Measurements from ENCODE around the gene NEU3.
"Not testable (repeated sequence)": the region's sequence is repeated elsewhere in the genome, so short reads cannot be mapped to it uniquely, and the experiment has no call there.

Gene NEU3

GRCh38 chr11:74984070-74984469, 4.7 kb upstream of the NEU3 start:
- DNase-seq, result no peak

GRCh38 chr11:74984730-74985129, 4.0 kb upstream of the NEU3 start:
- DNase-seq, result no peak

- peak in 1 of 2 donors; percentile 7 for DNase-seq
Measured at GRCh38 chr11:74989260-74989638, 516 bp downstream of the NEU3 start.

- DNase-seq, result peak; percentile 85 to 87
Measured at GRCh38 chr11:74990150-74990549, 1.4 kb downstream of the NEU3 start.

GRCh38 chr11:74990941-74991340, 2.2 kb downstream of the NEU3 start:
- DNase-seq, result peak in 1 of 2 donors; percentile 15

- no peak for DNase-seq
Measured at GRCh38 chr11:74992852-74993251, 4.1 kb downstream of the NEU3 start.

GRCh38 chr11:75000975-75001354, 12.2 kb downstream of the NEU3 start:
- DNase-seq, result no peak

GRCh38 chr11:75001686-75002085, 13.0 kb downstream of the NEU3 start:
- DNase-seq, result no peak

GRCh38 chr11:75002516-75002915, 13.8 kb downstream of the NEU3 start:
- peak in 1 of 2 donors; percentile 58 for DNase-seq

- DNase-seq, result no peak
Measured at GRCh38 chr11:75004215-75004614, 15.5 kb downstream of the NEU3 start.

- no peak for DNase-seq
Measured at GRCh38 chr11:75011357-75011756, 22.6 kb downstream of the NEU3 start.

GRCh38 chr11:75011872-75012271, 23.1 kb downstream of the NEU3 start:
- no peak for DNase-seq

GRCh38 chr11:75013051-75013450, 24.3 kb downstream of the NEU3 start:
- no peak for DNase-seq

GRCh38 chr11:75014129-75014528, 25.4 kb downstream of the NEU3 start:
- DNase-seq, result no peak

GRCh38 chr11:75019200-75019599, 30.5 kb downstream of the NEU3 start:
- not testable (repeated sequence) for DNase-seq

- DNase-seq, result peak; percentile 35 to 57
Measured at GRCh38 chr11:75020328-75020727, 31.6 kb downstream of the NEU3 start.

- DNase-seq, result no peak
Measured at GRCh38 chr11:75022296-75022695, 33.6 kb downstream of the NEU3 start.

GRCh38 chr11:75022759-75023396, 34.1 kb downstream of the NEU3 start:
- DNase-seq, result peak; percentile 86 to 88

- DNase-seq, result no peak
Measured at GRCh38 chr11:75023446-75024067, 34.8 kb downstream of the NEU3 start.

- DNase-seq, result no peak
Measured at GRCh38 chr11:75024068-75024449, 35.3 kb downstream of the NEU3 start.

GRCh38 chr11:75024764-75025211, 36.1 kb downstream of the NEU3 start:
- no peak for DNase-seq

GRCh38 chr11:75025561-75025960, 36.8 kb downstream of the NEU3 start:
- no peak for DNase-seq

- no peak for DNase-seq
Measured at GRCh38 chr11:75028321-75028720, 39.6 kb downstream of the NEU3 start.

GRCh38 chr11:75028724-75029123, 40.0 kb downstream of the NEU3 start:
- DNase-seq, result no peak
